Measurements from ENCODE around the gene TRIP11.

Gene TRIP11

DNA sequence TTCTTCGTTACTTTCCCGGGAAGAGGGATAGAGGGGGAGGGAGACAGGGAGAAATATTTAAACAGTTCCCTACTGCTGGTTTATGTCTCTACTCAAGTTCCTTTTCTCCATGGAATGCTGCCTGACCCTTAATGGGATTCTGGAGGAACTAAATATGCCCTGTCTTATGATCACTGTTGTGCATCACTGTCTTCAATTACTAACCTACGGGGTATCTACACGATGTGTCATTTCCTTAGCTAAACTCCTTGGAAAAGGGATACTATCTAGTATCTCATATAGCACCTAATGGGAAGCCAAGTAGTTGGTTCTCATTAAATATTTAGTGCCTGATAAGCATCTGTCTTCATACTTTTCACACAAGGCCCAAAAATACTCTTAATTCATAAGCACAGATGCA is 54.9 kb downstream of the TRIP11 start:
- TF ChIP-seq, protein P1, sequence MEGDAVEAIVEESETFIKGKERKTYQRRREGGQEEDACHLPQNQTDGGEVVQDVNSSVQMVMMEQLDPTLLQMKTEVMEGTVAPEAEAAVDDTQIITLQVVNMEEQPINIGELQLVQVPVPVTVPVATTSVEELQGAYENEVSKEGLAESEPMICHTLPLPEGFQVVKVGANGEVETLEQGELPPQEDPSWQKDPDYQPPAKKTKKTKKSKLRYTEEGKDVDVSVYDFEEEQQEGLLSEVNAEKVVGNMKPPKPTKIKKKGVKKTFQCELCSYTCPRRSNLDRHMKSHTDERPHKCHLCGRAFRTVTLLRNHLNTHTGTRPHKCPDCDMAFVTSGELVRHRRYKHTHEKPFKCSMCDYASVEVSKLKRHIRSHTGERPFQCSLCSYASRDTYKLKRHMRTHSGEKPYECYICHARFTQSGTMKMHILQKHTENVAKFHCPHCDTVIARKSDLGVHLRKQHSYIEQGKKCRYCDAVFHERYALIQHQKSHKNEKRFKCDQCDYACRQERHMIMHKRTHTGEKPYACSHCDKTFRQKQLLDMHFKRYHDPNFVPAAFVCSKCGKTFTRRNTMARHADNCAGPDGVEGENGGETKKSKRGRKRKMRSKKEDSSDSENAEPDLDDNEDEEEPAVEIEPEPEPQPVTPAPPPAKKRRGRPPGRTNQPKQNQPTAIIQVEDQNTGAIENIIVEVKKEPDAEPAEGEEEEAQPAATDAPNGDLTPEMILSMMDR (IDR thresholded peaks at IDR 0.05; ENCODE audit: low read depth, low read length), result no peak
- no peak for DNase-seq (ENCODE audit: extremely low read depth, low read depth)

DNA sequence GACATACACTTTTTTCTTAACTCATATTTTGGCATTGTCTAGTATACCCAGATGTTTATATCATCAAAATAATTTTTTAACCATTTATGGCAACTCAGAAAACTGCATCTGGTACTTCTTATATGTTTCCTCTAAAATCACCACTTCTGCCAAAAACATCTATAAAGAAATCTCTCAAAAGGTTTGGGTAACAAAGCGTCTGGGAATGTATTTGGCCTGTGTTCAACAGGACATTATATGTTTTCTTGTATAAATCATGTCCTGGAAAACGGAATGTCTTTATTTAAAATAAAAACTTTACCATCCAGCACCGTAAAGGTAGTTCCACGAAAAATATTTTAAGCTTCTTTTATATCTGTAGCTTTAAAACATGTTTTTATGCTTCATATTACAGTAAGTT is 56.3 kb downstream of the TRIP11 start:
- TF ChIP-seq, protein P1 (IDR thresholded peaks at IDR 0.05; ENCODE audit: low read depth, low read length), result no peak
- no peak for DNase-seq (ENCODE audit: extremely low read depth, low read depth)

DNA sequence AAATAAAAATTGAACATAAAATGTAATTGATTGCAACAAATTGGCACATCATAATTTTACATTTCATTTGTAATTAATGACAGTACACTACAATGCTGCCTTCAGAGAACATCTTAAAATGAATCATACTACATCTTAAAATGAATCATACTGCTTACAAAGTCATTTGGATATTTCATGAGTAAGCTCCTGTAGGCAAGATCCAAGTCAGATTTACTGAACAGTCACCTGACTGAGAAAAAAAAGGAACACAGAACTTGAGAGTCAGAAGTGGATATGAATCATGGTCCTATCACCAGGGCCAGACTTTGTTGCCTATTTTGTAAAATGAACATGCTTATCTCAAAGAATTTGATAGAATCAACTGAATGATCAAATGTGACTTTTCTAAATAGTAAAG is 59.7 kb downstream of the TRIP11 start:
- TF ChIP-seq, protein P1 (IDR thresholded peaks at IDR 0.05; ENCODE audit: low read depth, low read length), result no peak
- peak; percentile 38 for DNase-seq (ENCODE audit: extremely low read depth, low read depth)

DNA sequence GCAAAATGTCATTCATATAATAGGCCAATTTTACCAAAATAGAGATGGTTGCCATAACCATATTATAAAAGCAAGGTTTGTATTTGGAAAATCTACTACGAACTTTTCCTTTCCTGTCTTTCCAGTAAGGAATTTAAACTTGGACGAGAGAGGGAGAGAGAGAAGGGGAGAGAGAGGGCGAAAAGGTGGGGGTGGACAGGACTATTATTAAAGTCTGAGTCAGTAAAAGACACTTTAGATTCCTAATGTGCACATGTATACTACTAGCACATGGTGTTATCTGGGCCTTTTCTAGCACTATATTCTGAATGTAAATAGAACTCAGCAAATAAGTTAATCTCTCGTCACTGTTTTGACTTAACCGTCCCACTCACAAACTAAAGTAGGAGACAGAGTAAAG is 62.0 kb downstream of the TRIP11 start:
- no peak for DNase-seq (ENCODE audit: extremely low read depth, low read depth)
- TF ChIP-seq, protein P1 (IDR thresholded peaks at IDR 0.05; ENCODE audit: low read depth, low read length), result no peak

DNA sequence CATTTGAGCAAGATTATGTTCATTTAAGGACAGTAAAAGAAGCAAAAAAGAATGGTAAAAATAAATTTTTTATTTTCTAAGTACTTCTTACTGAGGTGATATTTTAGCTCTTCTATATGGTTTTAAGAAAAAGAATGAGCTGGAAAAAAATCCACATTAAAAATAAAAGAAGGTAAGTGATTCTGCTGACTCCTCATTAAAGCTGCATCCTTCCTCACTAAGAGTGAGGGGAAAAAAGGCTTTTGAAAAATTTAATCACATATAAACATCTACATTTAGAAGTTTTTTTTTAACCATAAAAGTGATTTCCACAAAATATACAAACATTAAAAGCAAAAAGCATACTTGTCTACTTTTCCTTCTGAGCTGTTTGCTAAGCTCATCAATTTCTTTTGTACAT is 64.1 kb downstream of the TRIP11 start:
- TF ChIP-seq, protein P1 (IDR thresholded peaks at IDR 0.05; ENCODE audit: low read depth, low read length), result no peak
- no peak for DNase-seq (ENCODE audit: extremely low read depth, low read depth)

DNA sequence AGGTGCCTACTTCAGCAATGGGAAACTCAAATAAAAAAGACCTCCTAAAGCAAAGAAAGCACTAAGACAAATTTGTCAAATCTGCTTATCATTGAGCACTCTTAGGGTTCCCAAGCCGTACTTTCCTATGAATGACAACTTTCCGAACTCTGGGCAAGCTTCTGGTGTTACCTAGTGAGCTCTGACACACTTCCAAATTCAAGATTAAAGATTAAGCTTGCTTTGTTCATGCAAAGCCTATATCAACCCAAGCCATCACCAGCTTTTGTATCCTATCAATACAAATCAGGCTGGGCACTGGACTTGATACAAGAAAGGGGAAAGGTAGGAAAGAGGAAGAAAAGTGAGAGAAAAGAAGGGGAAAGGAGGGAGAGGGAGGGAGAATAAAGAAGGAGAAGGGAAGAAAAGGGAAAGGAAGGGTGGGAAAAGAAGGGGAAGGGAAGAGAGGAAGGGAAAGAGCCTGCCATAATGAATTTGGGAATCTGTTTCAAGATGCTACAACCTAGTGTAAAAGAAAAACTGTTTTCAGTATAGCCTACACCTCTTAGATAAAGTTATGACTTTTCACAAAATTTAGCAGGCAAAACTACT is 68.6 kb downstream of the TRIP11 start:
- DNase-seq (ENCODE audit: extremely low read depth, low read depth), result no peak
- TF ChIP-seq, protein P1 (IDR thresholded peaks at IDR 0.05; ENCODE audit: low read depth, low read length), result no peak

DNA sequence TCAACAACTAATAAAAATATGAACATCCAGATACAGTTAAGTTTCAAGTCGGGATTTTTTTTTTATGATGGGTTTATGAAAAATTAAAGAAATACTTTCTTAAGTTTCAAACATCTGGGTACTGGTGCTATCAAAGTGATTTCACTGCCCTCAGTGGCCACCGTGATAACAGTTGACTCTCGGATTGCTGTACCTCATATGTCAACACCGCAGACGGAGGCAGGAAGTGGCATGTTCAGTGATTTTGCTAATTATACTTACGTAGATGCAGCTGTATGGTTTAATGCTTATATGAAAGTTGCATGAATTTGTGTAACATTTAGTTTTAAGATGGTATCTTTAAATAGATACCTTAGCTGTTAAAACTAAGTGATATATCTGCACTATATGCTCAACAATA is 71.6 kb downstream of the TRIP11 start:
- TF ChIP-seq, protein P1 (IDR thresholded peaks at IDR 0.05; ENCODE audit: low read depth, low read length), result no peak
- no peak for DNase-seq (ENCODE audit: extremely low read depth, low read depth)

Data from AG09319 (cell line).